Sigmoid colon (tissue), 7 donors: Measurements from ENCODE around the gene PHETA1. TPM values are rescaled to one million over a fixed set of nuclear protein-coding genes. Genes with fewer than 3 reads are reported as not detected.
A peak's percentile ranks its signal among the peaks of the same experiment; 100 is the strongest.
"Not testable (repeated sequence)": the region's sequence is repeated elsewhere in the genome, so short reads cannot be mapped to it uniquely, and the experiment has no call there.

Experiments
- DNase-seq: peaks from one replicate; pipeline ENCODE4 v3.0.0-alpha.2; 2019
- H3K27ac ChIP-seq, 4 donors: fragments of 200-600 bp; sonication (generic); one replicate each; pipeline ENCODE4 v1.5.1; 2016 to 2019; ENCODE audit warnings: mild to moderate bottlenecking in 1 of 4
- H3K27me3 ChIP-seq, 3 donors: fragments of 200-600 bp; sonication (generic); one replicate each; pipeline ENCODE4 v1.5.1; 2019; ENCODE audit warnings: mild to moderate bottlenecking in 1 of 3
- H3K36me3 ChIP-seq, 4 donors: fragments of 200-600 bp; sonication (generic); one replicate each; pipeline ENCODE4 v1.5.1; 2016 to 2019
- H3K4me1 ChIP-seq, 4 donors: fragments of 200-600 bp; sonication (generic); one replicate each; pipeline ENCODE4 v1.5.1; 2017 to 2019
- H3K4me3 ChIP-seq, 4 donors: fragments of 200-600 bp; sonication (generic); one replicate each; pipeline ENCODE4 v1.5.1; 2017 to 2019; ENCODE audit warnings: mild to moderate bottlenecking in 2 of 4, moderate library complexity in 1 of 4
- H3K9me3 ChIP-seq, 4 donors: fragments of 200-600 bp in 3 of 4; sonication (generic) in 3 of 4; one replicate each; pipeline versions ENCODE4 v1.5.1 to v1.6.1; 2013 to 2019
- CTCF ChIP-seq, 4 experiments: fragments of 450-650 bp in 3 of 4; fragments of 200-600 bp in 1 of 4; IDR thresholded peaks; one replicate each; pipeline ENCODE4 v1.5.1; 2016 to 2019; ENCODE audit warnings: antibody characterized with exemption in 4 of 4, mild to moderate bottlenecking in 3 of 4, moderate library complexity in 2 of 4
- EP300 ChIP-seq, 4 donors: sonication (generic); formaldehyde crosslinking; IDR thresholded peaks; one replicate each; pipeline ENCODE4 v1.6.1; 2017; ENCODE audit warnings: antibody characterized with exemption in 4 of 4
- POLR2A ChIP-seq, 2 donors: fragments of 450-650 bp; IDR thresholded peaks; one replicate each; pipeline ENCODE4 v1.6.1; 2016; ENCODE audit warnings: antibody characterized with exemption in 2 of 2, mild to moderate bottlenecking in 2 of 2, moderate library complexity in 2 of 2
- POLR2AphosphoS5 ChIP-seq, 4 donors: sonication (generic); formaldehyde crosslinking; IDR thresholded peaks; one replicate each; pipeline ENCODE4 v1.6.1; 2017; ENCODE audit warnings: antibody characterized with exemption in 4 of 4
- WGBS, 2 donors: extraction: QIAGEN DNeasy Blood & Tissue Kit; methylation state at CpG; one replicate each; pipeline ENCODE4 v1.1.7; 2013; 5-methylcytosine and 5-hydroxymethylcytosine counted together
- intact Hi-C: fragments of 100-400 bp; cut with DNase I; formaldehyde crosslinking; loops from one replicate; pipeline ENCODE4 v1.15.1; 2023
- polyA plus RNA-seq, 3 donors: library from polyadenylated mRNA; stranded (reverse); fragments of 200-250 nt; gene quantifications; one replicate each; pipeline ENCODE4 v1.2.3, GENCODE V29; 2013
- total RNA-seq, 4 donors: library from RNA; depleted of rRNA; stranded (reverse); fragments of >200 nt; gene quantifications; one replicate each; pipeline ENCODE4 v1.1.0, GENCODE V29; 2016
- donor health status: healthy with polysubstance abuse.
- donor health status: Bipolar disorder and iron deficiency.
- donor health status: healthy.

PHETA1 gene
- total and polyA plus RNA-seq, 7 donors, result 3.6 to 21.6 (median 6.1) TPM

- intact Hi-C loops, result no loop called here
- Histone ChIP-seq H3K27me3 (peaks cover 0 to 5% (median 0%) of the 10 kb centered on the region in 3 donors), H3K4me1 (no peaks in the 10 kb centered on the region), H3K9me3 (no peaks in the 10 kb centered on the region), H3K27ac (no peak overlapping the region), H3K4me3 (no peak overlapping the region), H3K36me3 (no peaks in the 10 kb centered on the region)
- DNase-seq, result no peak
- WGBS, 2 donors, result 77 to 82% methylated on average over 7 of the region's 7 CpGs
- no peak for TF ChIP-seq POLR2A (IDR thresholded peaks at IDR 0.05)
- no peak for TF ChIP-seq CTCF (IDR thresholded peaks at IDR 0.05)
- TF ChIP-seq POLR2AphosphoS5 (IDR thresholded peaks at IDR 0.05), result no peak
- TF ChIP-seq EP300 (IDR thresholded peaks at IDR 0.05), result no peak
Measured at GRCh38 chr12:111335811-111336210, 33.1 kb downstream of the PHETA1 start.

- intact Hi-C loops, H3K4me1 ChIP-seq, DNase-seq, H3K9me3 ChIP-seq, H3K4me3 ChIP-seq, H3K36me3 ChIP-seq, H3K27me3 ChIP-seq, H3K27ac ChIP-seq: not testable (repeated sequence)
- 88 to 92% methylated on average over 10 of the region's 10 CpGs for WGBS, 2 donors
Measured at GRCh38 chr12:111335301-111335700, 33.6 kb downstream of the PHETA1 start.

GRCh38 chr12:111334393-111334915, 34.4 kb downstream of the PHETA1 start:
- no peak for DNase-seq
- H3K4me3 ChIP-seq, result no peak overlapping the region
- intact Hi-C loops, result no loop called here
- no peaks in the 10 kb centered on the region for H3K36me3 ChIP-seq
- WGBS, 2 donors, result 90 to 92% methylated on average over 11 of the region's 11 CpGs
- no peaks in the 10 kb centered on the region for H3K9me3 ChIP-seq
- no peaks in the 10 kb centered on the region for H3K4me1 ChIP-seq
- no peak overlapping the region for H3K27ac ChIP-seq
- TF ChIP-seq EP300 (IDR thresholded peaks at IDR 0.05) (no peak), POLR2A (IDR thresholded peaks at IDR 0.05) (no peak), POLR2AphosphoS5 (IDR thresholded peaks at IDR 0.05) (no peak), CTCF (IDR thresholded peaks at IDR 0.05) (no peak)
- peaks cover 0 to 10% (median 0%) of the 10 kb centered on the region in 3 donors for H3K27me3 ChIP-seq

- Histone ChIP-seq H3K9me3 (no peaks in the 10 kb centered on the region), H3K4me1 (no peaks in the 10 kb centered on the region), H3K27ac (no peak overlapping the region), H3K27me3 (peaks cover 0 to 13% (median 0%) of the 10 kb centered on the region in 3 donors), H3K36me3 (no peaks in the 10 kb centered on the region), H3K4me3 (no peak overlapping the region)
- intact Hi-C loops, result no loop called here
- WGBS, 2 donors, result 39 to 58% methylated on average over 8 of the region's 8 CpGs
- no peak for DNase-seq
- TF ChIP-seq EP300 (IDR thresholded peaks at IDR 0.05) (no peak), CTCF (IDR thresholded peaks at IDR 0.05) (peak in 2 of 4 experiments; percentile 18 to 36)
Measured at GRCh38 chr12:111330800-111331752, 37.8 kb downstream of the PHETA1 start.

- intact Hi-C loops, result no loop called here
- Histone ChIP-seq H3K4me3 (no peak overlapping the region), H3K36me3 (no peaks in the 10 kb centered on the region), H3K4me1 (no peaks in the 10 kb centered on the region), H3K9me3 (no peaks in the 10 kb centered on the region), H3K27ac (no peak overlapping the region), H3K27me3 (peaks cover 0 to 13% (median 0%) of the 10 kb centered on the region in 3 donors)
- WGBS, 2 donors, result 65 to 90% methylated on average over 12 of the region's 12 CpGs
- no peak for DNase-seq
- TF ChIP-seq POLR2AphosphoS5 (IDR thresholded peaks at IDR 0.05) (no peak), CTCF (IDR thresholded peaks at IDR 0.05) (no peak), POLR2A (IDR thresholded peaks at IDR 0.05) (no peak), EP300 (IDR thresholded peaks at IDR 0.05) (no peak)
Measured at GRCh38 chr12:111328138-111328537, 40.8 kb downstream of the PHETA1 start.
